Medulla oblongata (tissue), 1 donor: ENCODE results near the gene TSPAN4.

Source experiments
- DNase-seq: peaks from one replicate; pipeline ENCODE4 v3.0.0-alpha.2; 2015; ENCODE audit errors: extremely low spot score

Gene TSPAN4, protein sequence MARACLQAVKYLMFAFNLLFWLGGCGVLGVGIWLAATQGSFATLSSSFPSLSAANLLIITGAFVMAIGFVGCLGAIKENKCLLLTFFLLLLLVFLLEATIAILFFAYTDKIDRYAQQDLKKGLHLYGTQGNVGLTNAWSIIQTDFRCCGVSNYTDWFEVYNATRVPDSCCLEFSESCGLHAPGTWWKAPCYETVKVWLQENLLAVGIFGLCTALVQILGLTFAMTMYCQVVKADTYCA

DNA sequence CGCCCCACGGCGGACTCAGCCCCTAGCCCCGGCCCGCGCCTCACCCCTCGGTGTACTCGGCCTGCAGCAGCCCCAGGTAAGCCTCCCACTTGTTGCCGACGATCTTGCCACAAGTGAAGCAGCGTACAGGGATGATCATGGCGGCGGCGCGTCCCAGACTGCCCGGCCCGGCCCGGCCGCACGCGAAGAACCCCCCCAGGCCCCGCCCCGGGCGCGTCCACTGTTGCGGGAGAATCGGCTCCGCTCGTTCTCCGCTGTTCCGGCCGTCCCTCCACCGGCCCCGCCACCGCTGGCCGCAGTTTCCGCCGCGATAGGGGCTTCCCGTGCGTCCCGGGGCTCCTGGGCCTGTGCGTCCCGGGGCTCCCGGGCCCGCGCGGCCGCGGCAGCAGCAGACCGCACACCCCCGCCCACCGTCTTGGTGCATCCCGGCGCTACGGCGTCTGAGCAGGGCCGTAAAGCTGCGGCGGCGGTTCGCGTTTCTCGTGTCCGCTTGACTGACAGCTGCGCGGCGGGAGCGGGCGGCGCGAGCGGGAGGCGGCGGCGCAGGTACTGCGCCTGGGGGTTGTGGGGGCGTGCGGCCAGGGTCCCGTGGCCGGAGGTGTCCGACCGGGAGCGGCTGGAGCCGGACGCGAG lies at the start of gene TSPAN4, which contains the start of gene POLR2L:
Gene TSPAN4 (plus strand): TSS at position 483 of the 633 bp plus-strand sequence. CDS start 7,453 bp downstream, outside the sequence.
Gene POLR2L (minus strand): TSS at position 160 of the 633 bp plus-strand sequence. CDS start 21 bp downstream, at position 139.
- peak; percentile 81 for DNase-seq

DNA sequence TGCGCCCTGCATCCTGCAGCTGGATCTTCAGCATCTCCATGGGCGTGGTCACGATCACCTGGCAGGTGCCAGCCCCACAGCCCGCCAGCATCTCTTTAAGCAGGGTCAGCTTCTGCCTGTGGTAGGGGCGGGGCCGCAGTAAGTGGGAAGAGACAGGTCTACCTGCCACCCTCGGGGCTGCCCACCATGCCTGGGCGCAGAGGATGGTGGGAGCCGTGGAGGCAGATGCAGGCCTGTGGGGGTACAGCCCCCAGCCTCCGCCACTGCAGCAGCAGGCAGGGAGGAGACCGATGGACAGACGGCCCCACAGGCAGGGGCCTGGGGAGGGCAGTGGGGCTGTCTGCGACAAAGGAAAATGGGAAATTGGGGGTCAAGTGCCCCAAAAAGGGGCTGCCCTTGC lies 49.8 kb upstream of the TSPAN4 start:
- DNase-seq: no peak

DNA sequence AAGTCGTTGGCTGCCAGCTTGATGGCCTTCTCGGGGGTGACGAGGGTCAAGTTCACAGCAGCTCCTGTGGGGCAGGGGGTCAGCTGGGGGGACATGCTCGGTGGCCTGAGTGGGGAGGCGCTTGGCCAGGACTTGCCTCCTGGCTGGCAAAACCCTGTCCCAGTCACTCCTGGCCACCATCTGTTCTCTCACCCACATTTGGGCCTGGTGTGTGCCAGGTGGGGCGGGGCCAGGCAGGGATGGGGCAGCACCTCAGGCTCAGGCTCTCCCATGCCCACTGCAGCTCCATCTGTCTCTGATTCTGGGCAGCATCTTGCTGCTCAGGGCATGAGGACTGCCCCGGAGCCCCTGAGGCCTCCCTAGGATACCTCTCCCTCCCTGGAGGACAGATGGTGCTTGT lies 49.1 kb upstream of the TSPAN4 start:
- no peak for DNase-seq

DNA sequence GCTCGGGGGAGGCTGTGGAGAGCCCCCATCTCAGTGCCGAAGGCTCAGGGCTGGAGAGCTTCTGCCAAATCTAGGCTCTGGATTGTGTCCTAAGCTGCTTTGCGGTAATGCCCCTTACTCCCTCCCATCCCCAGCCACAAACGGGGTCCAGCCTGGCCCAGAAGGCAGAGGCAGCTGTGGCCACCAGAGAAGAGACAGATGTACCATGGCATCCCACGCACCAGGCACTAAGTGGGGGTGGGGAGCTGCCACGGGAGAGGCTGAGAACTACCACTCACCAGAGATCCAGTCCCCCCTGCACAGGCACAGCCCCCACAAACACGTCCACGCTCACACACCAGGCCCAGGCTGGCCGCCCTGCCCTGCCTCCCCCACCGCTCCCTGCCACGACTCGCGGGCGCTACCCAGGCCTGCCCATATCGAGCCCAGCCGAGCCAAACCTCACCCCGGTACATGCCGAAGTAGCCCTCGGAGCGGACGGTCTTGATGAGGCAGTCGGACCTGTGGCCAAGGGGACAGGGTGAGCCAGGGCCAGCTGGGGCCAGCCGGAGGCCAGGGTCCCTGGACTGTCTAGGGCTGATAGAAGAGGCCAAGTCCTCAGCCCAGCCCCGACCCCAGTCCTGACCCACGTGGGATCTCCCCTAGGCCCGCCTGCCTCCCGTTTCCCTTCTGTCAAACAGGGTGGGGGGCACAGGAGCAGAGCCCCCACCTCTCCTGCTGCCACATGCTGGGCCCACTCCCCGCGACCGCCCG lies 48.5 kb upstream of the TSPAN4 start:
- no peak for DNase-seq

DNA sequence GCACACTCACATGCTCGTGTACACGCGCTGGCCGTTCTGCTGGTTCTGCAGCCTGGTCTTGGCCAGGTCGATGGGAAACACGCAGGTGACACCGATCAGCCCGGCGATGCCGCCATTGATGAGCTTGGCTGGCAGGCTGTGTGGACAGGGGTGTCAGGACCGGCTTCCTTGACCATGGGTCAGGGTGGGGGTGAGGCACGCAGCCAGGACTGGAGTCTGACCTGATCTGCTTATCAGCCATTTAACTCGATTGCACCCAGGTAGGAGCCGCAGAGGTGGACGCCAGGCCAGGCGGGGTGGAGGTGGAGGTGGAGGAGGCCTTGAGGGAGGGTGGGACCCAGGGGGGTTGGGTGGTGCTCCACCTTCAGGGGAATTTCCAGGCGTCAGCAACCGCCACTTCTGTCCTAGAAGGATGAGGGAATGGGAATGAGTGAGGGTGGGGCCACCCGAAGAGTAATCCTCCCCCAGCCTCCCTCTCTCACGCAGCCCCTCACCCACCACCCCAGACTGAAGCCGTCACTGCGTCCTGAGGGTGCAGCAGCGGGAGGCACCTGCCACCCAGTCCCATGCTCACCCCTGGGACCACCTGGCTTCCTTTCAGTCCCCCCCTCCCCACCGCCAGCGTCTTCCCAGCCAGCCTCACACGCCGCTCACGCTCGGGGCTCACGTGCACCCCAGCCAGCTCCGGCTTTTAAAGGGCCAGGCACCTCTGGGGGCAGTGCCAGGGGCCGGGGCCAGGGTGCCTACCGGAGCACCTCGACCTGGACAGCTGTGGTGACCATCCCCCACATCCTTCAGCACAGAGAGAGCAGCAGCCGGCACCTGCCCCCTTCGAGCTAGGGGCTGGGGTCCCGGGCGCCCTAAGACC lies 47.7 kb upstream of the TSPAN4 start:
- no peak for DNase-seq

DNA sequence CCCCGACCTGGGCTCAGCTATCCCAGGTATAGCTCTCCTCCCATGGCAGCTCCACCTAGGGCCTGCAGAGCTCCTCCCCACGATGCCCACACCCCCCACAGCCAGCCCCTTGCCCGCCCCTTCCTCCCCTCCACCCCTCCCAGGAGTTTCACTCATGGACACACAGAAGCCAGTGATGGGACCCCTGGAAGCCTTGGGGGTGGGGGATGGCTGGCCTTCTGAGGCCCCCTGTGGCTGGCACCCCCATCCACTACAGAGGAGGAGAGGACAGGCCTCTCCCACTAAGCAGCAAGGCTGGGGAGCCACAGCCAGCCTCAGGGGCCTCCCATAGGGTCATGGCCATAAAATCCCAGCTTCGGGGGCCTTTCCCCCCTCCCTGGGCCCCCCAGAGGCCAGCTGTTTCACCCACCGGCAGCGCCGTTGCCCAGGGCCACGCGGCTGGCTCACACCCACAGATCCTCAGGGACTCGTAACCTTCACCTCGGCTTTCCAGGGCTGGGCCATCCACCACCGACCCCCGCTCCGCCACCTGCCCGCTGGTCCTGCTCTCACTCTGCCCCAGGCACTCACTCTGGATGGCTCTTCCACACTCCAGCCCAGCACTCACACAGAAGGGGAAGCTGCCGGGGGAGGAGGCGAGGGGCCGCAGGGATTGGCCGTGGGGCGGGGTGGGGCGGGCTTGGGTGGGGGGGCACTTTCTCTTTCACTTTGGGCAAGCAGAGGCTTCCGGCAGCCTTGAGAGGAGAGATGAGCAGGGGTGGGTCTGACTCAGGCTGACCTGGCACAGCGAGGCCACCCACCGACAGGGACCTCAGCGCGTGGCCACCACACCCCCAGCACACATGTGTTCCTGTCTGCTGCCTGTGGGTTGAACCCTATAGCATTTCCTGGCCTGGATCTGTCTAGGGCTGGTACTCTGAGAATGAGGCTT lies 46.8 kb upstream of the TSPAN4 start:
- peak; percentile 72 for DNase-seq

DNA sequence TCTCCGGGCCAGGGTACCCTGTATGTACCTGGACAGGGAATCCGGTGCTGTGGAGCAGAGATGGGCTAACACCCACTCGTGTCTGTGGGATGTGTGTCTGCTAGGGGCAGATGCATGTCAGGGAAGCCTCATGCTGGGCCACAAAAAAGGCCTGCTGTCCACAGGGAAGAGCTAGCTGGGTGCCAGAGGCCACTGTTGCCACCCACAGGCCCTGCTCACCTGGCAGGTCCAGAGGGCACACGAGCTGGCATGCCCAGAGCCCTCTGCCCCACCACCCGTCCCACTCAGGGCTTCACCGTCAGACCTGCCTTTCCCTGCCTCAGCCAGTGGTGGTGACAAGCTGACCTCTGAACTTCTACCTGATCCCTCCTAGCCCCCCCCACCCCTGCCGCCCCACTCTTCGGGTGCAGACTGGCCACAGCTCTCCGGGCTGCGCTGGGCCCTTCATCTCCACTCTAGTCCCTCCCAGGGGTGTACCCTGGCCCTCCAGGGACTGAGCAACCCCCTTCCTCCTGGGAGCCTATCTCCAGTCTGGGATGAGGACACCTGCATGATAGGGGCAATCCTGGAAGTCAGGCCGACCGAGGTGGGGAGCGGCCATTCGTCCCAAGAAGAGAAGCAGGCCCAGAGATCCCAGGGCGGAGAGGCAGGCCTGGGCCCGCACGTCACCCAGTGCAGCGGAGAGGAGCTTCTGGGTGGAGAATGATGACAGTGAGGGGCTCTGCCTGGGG lies 45.9 kb upstream of the TSPAN4 start:
- DNase-seq: no peak

DNA sequence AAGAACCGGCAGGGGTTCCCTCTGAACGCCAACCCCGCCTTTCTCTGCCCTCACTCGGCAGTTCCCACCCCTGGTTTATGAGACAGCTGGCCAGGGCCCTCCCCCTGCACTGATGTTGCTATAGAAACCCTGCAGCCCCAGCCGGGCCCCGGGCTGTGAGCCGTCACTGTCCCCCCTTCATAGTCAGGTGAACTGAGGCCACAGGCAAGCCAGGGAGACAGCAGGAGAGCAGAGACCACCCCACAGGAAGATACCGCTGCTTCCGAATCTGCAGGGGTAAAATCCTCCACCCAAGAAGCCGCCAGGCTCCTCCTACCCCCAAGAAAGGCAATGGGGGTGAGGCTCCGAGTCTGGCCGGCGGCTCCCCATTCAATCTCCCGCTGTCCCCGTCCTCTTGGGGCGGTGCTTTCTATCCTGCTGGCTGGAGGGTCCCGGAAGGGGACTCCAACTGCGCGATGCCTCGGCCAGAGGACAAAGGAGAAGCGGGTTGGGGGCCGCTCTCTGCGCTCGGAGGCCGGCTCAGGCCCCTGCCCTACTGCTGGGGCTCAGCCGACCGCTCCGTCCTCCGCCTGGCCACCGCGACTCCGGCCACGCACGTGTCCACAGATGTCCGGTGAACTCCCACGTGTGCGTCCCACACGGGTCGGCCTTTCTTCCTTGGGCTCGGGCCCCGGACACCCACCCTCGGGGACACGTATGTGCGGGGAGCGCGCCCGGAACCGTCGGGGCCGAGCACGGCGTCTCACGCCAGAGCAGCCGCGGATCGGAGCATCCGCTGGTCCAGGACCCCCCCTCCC lies 45.2 kb upstream of the TSPAN4 start:
- peak; percentile 78 for DNase-seq

DNA sequence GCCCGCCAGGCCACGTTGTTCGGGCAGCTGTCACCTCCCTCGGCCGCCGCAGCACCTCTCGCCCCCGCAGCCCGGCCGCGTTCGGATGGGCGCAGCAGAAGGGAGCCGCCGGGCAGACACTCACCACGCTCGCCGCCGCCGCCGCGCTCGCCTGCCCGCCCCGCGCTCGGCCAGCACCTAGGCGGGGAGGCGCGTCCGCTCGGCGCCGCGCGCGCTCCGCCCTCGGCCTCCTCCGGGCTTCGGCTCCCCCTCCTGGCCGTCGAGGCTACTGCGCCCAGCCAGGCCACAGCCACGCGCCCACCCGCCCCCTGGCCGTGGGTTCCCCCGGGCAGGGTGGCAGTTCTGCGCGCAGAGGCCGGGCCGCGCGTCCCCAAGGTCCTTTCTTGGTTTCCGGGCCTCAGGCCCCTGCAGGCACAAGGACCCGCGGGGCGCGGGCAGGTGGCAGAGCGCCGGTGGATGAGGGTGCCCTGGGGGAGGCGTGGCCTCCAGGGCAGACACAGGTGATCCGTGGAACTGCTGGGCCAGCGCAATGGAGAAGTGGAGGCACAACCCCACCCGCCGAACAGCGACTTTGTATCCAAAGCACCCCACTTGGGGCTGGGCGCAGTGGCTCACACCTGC lies 44.4 kb upstream of the TSPAN4 start, which contains the start of gene SLC25A22:
Gene SLC25A22 (minus strand): TSS at position 189 of the 621 bp plus-strand sequence. CDS start 3,275 bp downstream, outside the sequence.
- DNase-seq: peak; percentile 79

DNA sequence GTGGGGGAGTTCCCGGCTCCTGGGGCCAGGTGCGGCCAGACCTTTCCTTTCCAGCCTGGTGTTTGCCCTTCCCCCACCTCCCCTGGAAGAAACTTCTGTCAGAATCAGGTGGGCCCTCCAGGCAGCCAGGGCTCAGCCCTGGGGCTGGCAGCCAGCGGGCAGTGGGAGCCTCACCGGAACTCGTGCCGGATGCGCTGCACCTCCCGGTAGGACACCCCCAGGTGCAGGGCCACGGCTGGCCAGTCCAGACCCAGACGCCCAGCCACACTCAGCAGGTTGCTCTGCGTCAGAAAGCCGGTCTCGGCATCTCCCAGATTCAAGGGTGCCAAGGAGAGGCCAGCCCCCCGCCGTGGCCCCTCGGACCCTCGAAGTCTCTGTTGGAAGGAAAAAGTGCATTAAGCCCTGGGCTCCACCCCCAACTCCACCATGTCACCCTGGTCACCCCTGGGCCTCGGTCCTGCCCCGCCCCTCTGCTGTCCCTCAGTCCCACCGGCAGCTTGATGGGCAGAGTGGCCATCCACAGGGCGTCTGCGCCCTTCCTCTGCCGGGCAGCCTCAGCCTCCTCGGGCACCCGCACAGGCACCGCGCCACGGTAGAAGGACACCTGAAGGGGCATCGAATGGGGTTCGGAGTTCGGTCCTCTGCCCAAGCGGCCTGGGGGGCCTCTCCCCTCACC lies 42.9 kb upstream of the TSPAN4 start:
- no peak for DNase-seq

DNA sequence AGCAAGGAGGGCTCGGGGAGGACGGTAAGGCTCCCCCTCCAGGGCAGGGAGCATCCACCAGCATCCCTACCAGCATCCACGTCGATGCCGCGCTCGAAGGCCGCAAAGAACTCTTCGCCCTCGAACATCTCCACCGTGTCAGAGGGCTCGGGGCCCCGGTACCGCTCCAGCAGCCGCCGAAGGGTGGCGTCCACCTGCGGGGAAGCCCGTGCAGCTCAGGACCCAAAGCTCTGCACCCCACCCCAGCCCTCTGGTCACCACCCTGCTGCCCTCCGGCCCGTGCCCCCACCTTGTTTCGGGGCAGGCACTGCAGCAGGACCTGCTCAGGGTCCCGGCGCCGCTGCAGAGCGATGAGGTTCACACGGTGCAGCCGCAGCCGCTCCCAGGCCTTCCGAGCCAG lies 42.2 kb upstream of the TSPAN4 start:
- DNase-seq: no peak

DNA sequence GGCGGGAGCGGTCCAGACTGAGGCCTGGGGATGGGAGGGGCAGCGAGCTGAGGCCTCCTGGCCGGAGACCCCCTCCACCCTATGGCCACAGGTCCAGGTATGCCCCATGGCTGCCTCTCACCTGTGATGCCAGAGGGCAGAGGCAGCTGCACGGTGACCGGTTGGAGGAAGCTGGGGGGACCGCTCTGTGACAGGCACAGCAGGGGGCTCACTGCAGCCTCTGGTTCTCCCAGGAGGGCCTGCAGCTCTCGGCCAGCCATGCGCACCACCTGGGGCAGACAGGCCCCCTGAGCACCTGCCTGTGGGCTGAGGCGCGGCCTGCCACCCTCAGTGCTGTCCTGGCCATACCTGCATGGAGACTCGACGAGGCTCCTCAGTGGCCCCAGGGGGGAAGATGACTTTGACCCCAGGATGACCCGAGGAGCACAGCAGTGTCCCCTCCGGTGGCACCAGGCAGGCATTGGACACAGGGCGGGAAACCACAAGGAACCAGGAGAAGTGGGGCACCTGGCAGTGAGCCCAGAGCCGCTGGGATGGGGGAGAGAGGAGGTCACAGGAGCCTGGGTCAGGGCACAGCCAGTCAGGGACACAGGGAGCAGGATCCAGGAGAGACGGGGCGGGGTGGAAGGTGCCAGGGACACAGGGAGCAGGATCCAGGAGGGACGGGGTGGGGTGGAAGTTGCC lies 41.4 kb upstream of the TSPAN4 start:
- DNase-seq: no peak

DNA sequence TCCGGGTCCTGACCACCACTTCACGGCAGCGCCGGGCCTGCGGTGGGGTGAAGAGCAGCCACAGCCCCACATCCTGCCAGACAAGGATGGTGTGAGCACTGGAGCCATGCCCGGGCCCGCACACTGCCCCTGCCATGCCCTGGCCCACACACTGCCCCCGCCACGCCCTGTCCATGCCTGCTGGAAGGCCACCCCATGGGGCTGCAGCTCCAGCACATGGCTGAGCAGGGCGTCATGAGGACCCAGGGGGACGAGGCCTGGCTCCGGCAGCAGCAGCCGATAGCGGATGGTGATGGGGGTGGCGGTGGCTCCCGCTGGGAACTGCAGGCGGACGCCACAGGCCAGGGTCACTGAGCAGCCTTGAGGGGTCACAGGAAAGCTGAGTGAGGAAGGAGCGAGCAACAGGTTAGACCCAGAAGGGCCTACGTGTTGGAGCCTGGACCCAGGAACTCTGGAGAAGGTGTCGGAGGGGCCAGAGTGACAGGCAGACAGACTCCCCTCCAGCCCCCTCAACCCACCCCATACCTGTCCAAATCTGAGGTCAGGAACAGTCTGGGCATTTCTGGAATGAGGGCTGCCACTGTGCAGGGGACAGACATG lies 40.5 kb upstream of the TSPAN4 start:
- DNase-seq: no peak

DNA sequence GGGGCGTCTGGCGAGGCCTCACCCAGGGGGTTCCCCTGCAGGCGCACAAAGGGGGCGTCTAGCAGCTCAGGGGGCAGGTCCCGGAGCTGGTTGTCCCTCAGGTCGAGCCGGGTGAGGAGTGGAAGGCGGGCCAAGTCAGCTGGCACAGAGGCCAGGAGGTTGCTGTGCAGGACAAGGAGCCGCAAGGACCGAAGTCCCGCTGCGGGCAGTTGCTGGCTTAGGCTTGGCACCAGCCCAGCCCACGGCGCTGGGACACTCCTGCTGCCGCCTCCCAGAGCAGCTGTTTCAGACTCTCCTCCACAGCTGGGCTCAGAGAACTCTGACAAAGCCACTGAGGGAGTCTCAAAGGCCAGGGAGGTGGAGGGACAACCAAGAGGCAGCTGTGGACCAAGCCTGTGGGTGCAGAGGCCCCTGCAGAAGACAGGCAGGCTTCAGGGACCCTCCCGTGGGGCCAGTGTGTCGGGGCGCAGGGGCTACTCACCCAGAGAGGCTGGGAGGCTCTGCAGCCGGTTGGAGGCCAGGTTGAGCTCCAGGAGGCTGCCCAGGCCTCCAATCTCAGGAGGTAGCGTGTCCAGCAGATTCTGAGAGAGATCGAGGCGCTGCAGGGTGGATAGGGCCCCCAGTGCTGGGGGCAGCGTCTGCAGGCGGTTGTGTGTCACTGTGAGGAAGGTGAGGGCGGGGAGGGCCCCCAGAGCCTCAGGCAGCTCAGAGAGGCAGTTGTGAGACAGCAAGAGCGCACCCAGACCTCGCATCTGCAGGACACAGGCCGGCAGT lies 39.8 kb upstream of the TSPAN4 start:
- DNase-seq: no peak

DNA sequence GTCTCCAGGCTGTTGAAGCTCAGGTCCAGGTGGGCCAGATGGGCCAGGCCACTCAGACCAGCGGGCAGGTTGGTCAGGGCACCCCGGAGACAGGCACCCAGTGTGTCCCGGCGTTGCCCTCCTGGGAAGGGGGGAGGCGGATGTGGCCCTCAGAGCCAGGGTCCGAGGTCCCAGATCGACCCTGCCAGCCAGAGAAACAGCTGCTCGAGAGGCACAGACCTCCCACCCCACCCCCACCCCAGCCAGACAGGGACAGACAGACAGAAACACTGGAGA lies 39.2 kb upstream of the TSPAN4 start:
- DNase-seq: no peak
